Loucy (cell line): Measurements from ENCODE around the gene RPL22.

Source experiments
- H2AFZ ChIP-seq: fragments of 200-600 bp; sonication (generic); 2 replicates; pipeline ENCODE4 v1.6.0; 2016; ENCODE audit warnings: antibody characterized with exemption, mild to moderate bottlenecking, low read length, moderate library complexity
- H3F3A ChIP-seq: fragments of 200-600 bp; 2 replicates; pipeline ENCODE4 v1.6.0; 2016; ENCODE audit warnings: antibody characterized with exemption, low read depth, mild to moderate bottlenecking
- H3K27me3 ChIP-seq: fragments of 200-600 bp; sonication (generic); 2 replicates; pipeline ENCODE4 v1.6.1; 2014; ENCODE audit warnings: low read length, mild to moderate bottlenecking; ENCODE audit not compliant: insufficient read depth, poor library complexity, severe bottlenecking
- H3K36me3 ChIP-seq: fragments of 200-600 bp; sonication (generic); 2 replicates; pipeline ENCODE4 v1.6.1; 2016; ENCODE audit warnings: low read length; ENCODE audit not compliant: insufficient read depth
- H3K4me1 ChIP-seq: fragments of 200-600 bp; sonication (generic); 2 replicates; pipeline ENCODE4 v1.5.1; 2014; ENCODE audit warnings: low read length, mild to moderate bottlenecking; ENCODE audit not compliant: insufficient read depth, poor library complexity, severe bottlenecking
- H3K4me2 ChIP-seq: fragments of 200-600 bp; sonication (generic); 2 replicates; pipeline ENCODE4 v1.6.0; 2014; ENCODE audit warnings: antibody characterized with exemption, low read length, low read depth, mild to moderate bottlenecking; ENCODE audit not compliant: poor library complexity, severe bottlenecking
- H3K4me3 ChIP-seq: fragments of 200-600 bp; sonication (generic); 2 replicates; pipeline ENCODE4 v1.5.1; 2014; ENCODE audit warnings: low read length, mild to moderate bottlenecking, mixed read lengths; ENCODE audit not compliant: poor library complexity, severe bottlenecking
- H3K79me2 ChIP-seq: fragments of 200-600 bp; sonication (generic); 2 replicates; pipeline ENCODE4 v1.6.1; 2014; ENCODE audit warnings: low read length; ENCODE audit not compliant: insufficient read depth
- H3K9ac ChIP-seq: fragments of 200-600 bp; sonication (generic); 2 replicates; pipeline ENCODE4 v1.6.0; 2014; ENCODE audit warnings: mild to moderate bottlenecking, low read depth, low read length, moderate library complexity; ENCODE audit not compliant: poor library complexity, severe bottlenecking
- H3K9me2 ChIP-seq: fragments of 200-600 bp; sonication (generic); replicated peaks from 2 replicates; pipeline ENCODE4 v1.6.1; 2016; ENCODE audit warnings: low read depth, low read length, mixed read lengths
- H3K9me3 ChIP-seq: fragments of 200-600 bp; sonication (generic); 2 replicates; pipeline ENCODE4 v1.6.1; 2014; ENCODE audit warnings: mild to moderate bottlenecking, antibody characterized with exemption, low read length, low read depth; ENCODE audit not compliant: insufficient read depth
- H4K20me1 ChIP-seq: fragments of 200-600 bp; sonication (generic); 2 replicates; pipeline ENCODE4 v1.6.0; 2014; ENCODE audit warnings: antibody characterized with exemption, low read length, mild to moderate bottlenecking; ENCODE audit not compliant: insufficient read depth, poor library complexity, severe bottlenecking
- CTCF ChIP-seq: fragments of 200-600 bp; sonication (generic); conservative IDR thresholded peaks from 2 replicates; pipeline ENCODE4 v1.5.1; 2014; ENCODE audit warnings: mild to moderate bottlenecking, antibody characterized with exemption, low read length
- EZH2phosphoT487 ChIP-seq: fragments of 200-600 bp; IDR thresholded peaks from 2 replicates; pipeline ENCODE4 v1.6.1; 2018; ENCODE audit warnings: antibody characterized with exemption, mild to moderate bottlenecking, moderate library complexity, borderline replicate concordance

RPL22 gene

GRCh38 chr1:6184083-6184783 lies 15.2 kb downstream of the RPL22 start:
- no peak overlapping the region for H3K4me2 ChIP-seq
- H3K79me2 ChIP-seq = peaks cover 35% of the 10 kb centered on the region
- no peaks in the 10 kb centered on the region for H3K27me3 ChIP-seq
- TF ChIP-seq EZH2phosphoT487 = no peak
- TF ChIP-seq CTCF = no peak
- H4K20me1 ChIP-seq = peaks cover 39% of the 10 kb centered on the region
- peaks cover 46% of the 10 kb centered on the region for H3K36me3 ChIP-seq
- no peaks in the 10 kb centered on the region for H3F3A ChIP-seq
- no peak overlapping the region for H3K4me3 ChIP-seq
- H2AFZ ChIP-seq = no peak overlapping the region
- H3K9ac ChIP-seq = no peak overlapping the region
- no peaks in the 10 kb centered on the region for H3K9me2 ChIP-seq
- no peaks in the 10 kb centered on the region for H3K9me3 ChIP-seq
- no peaks in the 10 kb centered on the region for H3K4me1 ChIP-seq

GRCh38 chr1:6183520-6183989 lies 15.8 kb downstream of the RPL22 start:
- TF ChIP-seq EZH2phosphoT487 (no peak), CTCF (no peak)
- Histone ChIP-seq H4K20me1 (peaks cover 33% of the 10 kb centered on the region), H3K9me3 (no peaks in the 10 kb centered on the region), H3K4me2 (no peak overlapping the region), H3F3A (no peaks in the 10 kb centered on the region), H3K79me2 (peaks cover 28% of the 10 kb centered on the region), H2AFZ (no peak overlapping the region), H3K36me3 (peaks cover 41% of the 10 kb centered on the region), H3K27me3 (no peaks in the 10 kb centered on the region), H3K9me2 (no peaks in the 10 kb centered on the region), H3K4me1 (no peaks in the 10 kb centered on the region), H3K4me3 (no peak overlapping the region), H3K9ac (no peak overlapping the region)

GRCh38 chr1:6181347-6181770 lies 18.0 kb downstream of the RPL22 start:
- Histone ChIP-seq H3K4me2 (no peak overlapping the region), H2AFZ (no peak overlapping the region), H4K20me1 (peaks cover 13% of the 10 kb centered on the region), H3F3A (no peaks in the 10 kb centered on the region), H3K27me3 (no peaks in the 10 kb centered on the region), H3K4me1 (no peaks in the 10 kb centered on the region), H3K36me3 (peaks cover 23% of the 10 kb centered on the region), H3K9ac (no peak overlapping the region), H3K9me3 (no peaks in the 10 kb centered on the region), H3K9me2 (no peaks in the 10 kb centered on the region), H3K79me2 (peaks cover 10% of the 10 kb centered on the region), H3K4me3 (no peak overlapping the region)
- TF ChIP-seq CTCF = no peak
- TF ChIP-seq EZH2phosphoT487 = no peak
